Endodermal cell (in vitro differentiated cells): ENCODE results near the gene N4BP2. TPM values are rescaled to one million over a fixed set of nuclear protein-coding genes. Genes with fewer than 3 reads are reported as not detected.

Experiments
- DNase-seq: peaks from one replicate; pipeline ENCODE4 v3.0.0-alpha.2; 2017
- H3K27ac ChIP-seq: 2 replicates; pipeline ENCODE4 v1.5.1; 2013; ENCODE audit warnings: mild to moderate bottlenecking, low read depth, low read length, moderate library complexity
- H3K27me3 ChIP-seq: 2 replicates; pipeline ENCODE4 v1.6.1; 2013; ENCODE audit warnings: mild to moderate bottlenecking, low read length, moderate library complexity; ENCODE audit not compliant: insufficient read depth, control insufficient read depth, poor library complexity, severe bottlenecking
- H3K36me3 ChIP-seq: 2 replicates; pipeline ENCODE4 v1.7.0; 2013; ENCODE audit warnings: mild to moderate bottlenecking, low read length, moderate library complexity; ENCODE audit not compliant: control insufficient read depth, insufficient read depth
- H3K4me1 ChIP-seq: one replicate; pipeline ENCODE4 v1.7.0; 2013; ENCODE audit warnings: low read length; ENCODE audit not compliant: control insufficient read depth, insufficient read depth
- H3K4me3 ChIP-seq: 2 replicates; pipeline ENCODE4 v1.5.1; 2013; ENCODE audit warnings: mild to moderate bottlenecking, low read length, moderate library complexity
- H3K9ac ChIP-seq: 2 replicates; pipeline ENCODE4 v1.6.1; 2013; ENCODE audit warnings: mild to moderate bottlenecking, low read length, moderate library complexity; ENCODE audit not compliant: poor library complexity, severe bottlenecking; ENCODE audit errors: extremely low read depth
- H3K9me3 ChIP-seq: 2 replicates; pipeline ENCODE4 v1.6.1; 2013; ENCODE audit warnings: mild to moderate bottlenecking, low read length, moderate library complexity; ENCODE audit not compliant: control insufficient read depth
- H3K27ac Mint-ChIP-seq: 2 replicates; pipeline ENCODE4 v1.8.0; 2020; ENCODE audit warnings: mixed read lengths
- H3K27me3 Mint-ChIP-seq: 2 replicates; pipeline ENCODE4 v1.8.0; 2021; ENCODE audit warnings: mild to moderate bottlenecking, mixed read lengths; ENCODE audit not compliant: insufficient read depth
- H3K36me3 Mint-ChIP-seq: 2 replicates; pipeline ENCODE4 v1.8.0; 2020; ENCODE audit warnings: low read depth, mixed read lengths
- H3K4me1 Mint-ChIP-seq: 2 replicates; pipeline ENCODE4 v1.8.0; 2020; ENCODE audit warnings: mixed read lengths
- H3K4me3 Mint-ChIP-seq: 2 replicates; pipeline ENCODE4 v1.8.0; 2020; ENCODE audit warnings: mild to moderate bottlenecking, moderate library complexity, mixed read lengths
- H3K9me3 Mint-ChIP-seq: 2 replicates; pipeline ENCODE4 v1.8.0; 2020; ENCODE audit warnings: mild to moderate bottlenecking, mixed read lengths
- WGBS, 2 experiments: methylation state at CpG; one replicate each; pipeline versions ENCODE4 v1.1.5 to v1.1.7; 2013; ENCODE audit warnings: missing lambda C conversion rate in 2 of 2, mixed read lengths in 1 of 2; ENCODE audit not compliant: insufficient coverage in 1 of 2, insufficient read length in 1 of 2; 5-methylcytosine and 5-hydroxymethylcytosine counted together
- total RNA-seq, 2 donors: library from RNA; stranded (reverse); fragmentation: NEBNext Ultra II Directional in 1 of 2; extraction: Animal tissue kit (Norgen Biotek cat#: 25700) in 1 of 2; gene quantifications; 2 replicates in 1 of 2; 3 replicates in 1 of 2; pipeline ENCODE4 v1.2.1, GENCODE V29; 2021
- TF ChIP-seq, protein P1 (sequence below): fragments of 200-600 bp; sonication (generic); conservative IDR thresholded peaks from 2 replicates; pipeline ENCODE4 v1.5.0; 2021; ENCODE audit warnings: antibody characterized with exemption, mild to moderate bottlenecking

Gene N4BP2
- total RNA-seq, 2 donors from 2014 or later, result 37.1 to 44.0 TPM

DNA sequence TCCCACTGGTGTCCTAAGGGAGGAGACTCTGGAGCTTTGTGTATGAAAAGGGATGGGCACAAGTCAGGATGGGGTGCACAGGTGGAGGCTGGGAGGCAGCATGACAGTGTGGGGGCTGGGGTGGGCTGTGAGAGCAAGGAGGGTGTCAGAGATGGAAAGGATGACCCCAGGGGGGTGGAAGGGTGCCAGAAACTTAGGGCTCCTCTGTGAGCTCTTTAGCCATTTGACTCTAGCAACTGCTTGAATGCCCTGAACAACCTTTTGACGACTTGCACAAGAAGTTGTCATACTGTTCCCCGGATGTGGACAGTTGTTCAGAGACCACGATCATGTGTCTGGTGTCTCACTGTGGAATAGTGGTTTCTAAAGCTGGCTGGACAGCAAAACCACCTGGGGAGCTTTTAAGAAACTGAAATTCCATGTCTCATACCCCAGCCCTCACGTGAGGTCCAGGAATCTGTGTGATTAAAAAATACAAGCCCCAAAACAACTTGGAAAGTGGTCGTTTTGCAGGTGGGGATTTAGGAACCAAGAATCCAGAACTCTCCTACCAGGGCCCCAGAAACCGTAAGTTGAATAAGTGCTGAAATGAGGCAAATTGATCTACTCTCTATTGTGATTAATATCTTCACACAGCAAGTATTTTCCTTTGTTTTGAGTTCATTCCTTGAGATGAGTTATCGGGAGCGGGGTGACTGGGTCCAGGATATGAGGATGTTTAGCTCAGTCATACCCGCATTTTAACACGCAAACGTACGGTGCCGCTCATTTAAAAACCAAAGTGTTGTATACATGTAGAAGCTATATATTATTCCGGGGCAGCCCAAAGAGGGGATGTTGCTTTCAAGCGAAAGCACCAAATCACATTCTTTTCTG is 143.6 kb downstream of the N4BP2 start:
- Histone ChIP-seq H3K4me1 (no peaks in the 10 kb centered on the region), H3K27me3 (no peaks in the 10 kb centered on the region), H3K27ac (no peak overlapping the region), H3K36me3 (no peaks in the 10 kb centered on the region), H3K4me3 (no peak overlapping the region), H3K9me3 (no peaks in the 10 kb centered on the region), H3K9ac (no peak overlapping the region)
- no peak for DNase-seq
- WGBS, 2 experiments, result 94 to 96% methylated on average over 11 to 15 of the region's 15 CpGs
- no peaks in the 10 kb centered on the region for H3K27me3 Mint-ChIP-seq
- no peaks in the 10 kb centered on the region for H3K36me3 Mint-ChIP-seq
- H3K9me3 Mint-ChIP-seq, result no peaks in the 10 kb centered on the region
- peak overlapping the region; percentile 53 for H3K27ac Mint-ChIP-seq
- H3K4me1 Mint-ChIP-seq, result peaks cover 47% of the 10 kb centered on the region
- H3K4me3 Mint-ChIP-seq, result peak overlapping the region; percentile 50
- TF ChIP-seq, protein P1, sequence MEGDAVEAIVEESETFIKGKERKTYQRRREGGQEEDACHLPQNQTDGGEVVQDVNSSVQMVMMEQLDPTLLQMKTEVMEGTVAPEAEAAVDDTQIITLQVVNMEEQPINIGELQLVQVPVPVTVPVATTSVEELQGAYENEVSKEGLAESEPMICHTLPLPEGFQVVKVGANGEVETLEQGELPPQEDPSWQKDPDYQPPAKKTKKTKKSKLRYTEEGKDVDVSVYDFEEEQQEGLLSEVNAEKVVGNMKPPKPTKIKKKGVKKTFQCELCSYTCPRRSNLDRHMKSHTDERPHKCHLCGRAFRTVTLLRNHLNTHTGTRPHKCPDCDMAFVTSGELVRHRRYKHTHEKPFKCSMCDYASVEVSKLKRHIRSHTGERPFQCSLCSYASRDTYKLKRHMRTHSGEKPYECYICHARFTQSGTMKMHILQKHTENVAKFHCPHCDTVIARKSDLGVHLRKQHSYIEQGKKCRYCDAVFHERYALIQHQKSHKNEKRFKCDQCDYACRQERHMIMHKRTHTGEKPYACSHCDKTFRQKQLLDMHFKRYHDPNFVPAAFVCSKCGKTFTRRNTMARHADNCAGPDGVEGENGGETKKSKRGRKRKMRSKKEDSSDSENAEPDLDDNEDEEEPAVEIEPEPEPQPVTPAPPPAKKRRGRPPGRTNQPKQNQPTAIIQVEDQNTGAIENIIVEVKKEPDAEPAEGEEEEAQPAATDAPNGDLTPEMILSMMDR, result no peak

DNA sequence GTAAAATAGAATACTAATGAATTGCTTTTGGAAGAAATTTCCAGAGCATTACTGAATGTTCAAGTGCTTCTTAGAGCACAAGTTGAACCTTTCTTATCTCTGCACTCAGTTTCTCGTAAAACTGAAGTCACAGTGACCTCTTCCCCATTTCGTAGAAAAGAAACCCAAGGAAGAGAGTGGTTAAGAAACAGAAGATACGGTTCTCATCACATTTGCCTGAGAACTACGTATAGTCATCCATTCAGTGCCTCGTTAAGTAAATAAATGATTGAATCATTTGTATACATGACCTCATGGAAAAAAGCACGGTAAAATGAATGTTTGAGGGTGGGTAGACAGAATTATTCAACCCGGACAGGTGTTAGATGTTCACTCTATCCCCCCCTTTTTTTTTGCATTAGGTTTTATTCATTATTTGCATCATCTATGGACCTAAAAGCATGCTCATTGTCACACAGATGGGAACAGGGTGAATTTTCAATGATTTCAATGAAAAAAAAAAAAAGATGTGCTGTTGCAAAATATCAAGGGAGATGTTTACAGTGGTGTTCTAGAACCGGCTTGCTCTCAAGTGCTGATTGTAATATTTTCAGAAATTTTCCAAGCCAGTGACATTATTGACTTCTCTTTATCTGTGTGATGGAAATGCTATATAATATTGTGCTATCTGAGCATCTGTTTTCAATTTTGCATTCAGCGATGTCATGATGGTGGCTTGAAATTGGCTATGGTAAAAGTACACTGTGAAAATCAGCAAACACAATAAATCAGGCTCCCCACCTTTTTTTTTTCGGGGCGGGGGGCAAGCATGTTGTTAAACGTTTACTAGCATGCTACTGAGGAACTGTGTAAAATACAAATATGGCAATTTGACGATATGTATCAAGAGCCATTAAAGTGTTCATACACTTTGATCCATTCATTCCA is 144.5 kb downstream of the N4BP2 start:
- Histone ChIP-seq H3K9me3 (no peaks in the 10 kb centered on the region), H3K4me1 (no peaks in the 10 kb centered on the region), H3K4me3 (no peak overlapping the region), H3K27me3 (no peaks in the 10 kb centered on the region), H3K27ac (no peak overlapping the region), H3K9ac (no peak overlapping the region), H3K36me3 (no peaks in the 10 kb centered on the region)
- Mint-ChIP-seq H3K27ac (no peak overlapping the region), H3K36me3 (no peaks in the 10 kb centered on the region), H3K9me3 (no peaks in the 10 kb centered on the region), H3K27me3 (no peaks in the 10 kb centered on the region), H3K4me3 (no peak overlapping the region), H3K4me1 (peaks cover 44% of the 10 kb centered on the region)
- 88 to 90% methylated on average over 7 to 13 of the region's 13 CpGs for WGBS, 2 experiments
- DNase-seq, result no peak
- TF ChIP-seq, protein P1, result no peak

DNA sequence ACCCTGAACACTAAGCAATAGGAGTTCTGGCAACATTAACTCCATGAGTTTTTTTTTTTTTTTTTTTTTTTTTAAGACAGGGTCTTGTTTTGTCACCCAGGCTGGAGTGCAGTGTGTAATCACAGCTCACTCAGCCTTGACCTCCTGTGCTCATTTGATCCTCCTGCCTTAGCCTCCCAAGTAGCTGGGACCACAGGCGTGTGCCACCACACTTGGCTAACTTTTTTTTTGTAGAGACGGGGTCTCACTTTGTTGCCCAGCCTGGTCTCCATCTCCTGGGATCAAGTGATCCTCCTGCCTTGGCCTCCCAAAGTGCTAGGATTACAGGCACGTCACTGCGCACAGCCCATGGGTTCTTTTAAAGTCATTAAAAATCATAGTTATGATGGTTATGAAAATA is 145.2 kb downstream of the N4BP2 start:
- no peaks in the 10 kb centered on the region for H3K9me3 Mint-ChIP-seq
- TF ChIP-seq, protein P1, result no peak
- H3K4me3 ChIP-seq, result no peak overlapping the region
- no peak overlapping the region for H3K4me3 Mint-ChIP-seq
- H3K9ac ChIP-seq, result no peak overlapping the region
- peaks cover 36% of the 10 kb centered on the region for H3K4me1 Mint-ChIP-seq
- H3K36me3 Mint-ChIP-seq, result no peaks in the 10 kb centered on the region
- H3K27ac ChIP-seq, result no peak overlapping the region
- H3K27ac Mint-ChIP-seq, result no peak overlapping the region
- no peaks in the 10 kb centered on the region for H3K9me3 ChIP-seq
- WGBS, 2 experiments, result 85 to 92% methylated on average over 4 of the region's 4 CpGs
- H3K4me1 ChIP-seq, result no peaks in the 10 kb centered on the region
- H3K27me3 Mint-ChIP-seq, result no peaks in the 10 kb centered on the region
- DNase-seq, result no peak
- no peaks in the 10 kb centered on the region for H3K36me3 ChIP-seq
- H3K27me3 ChIP-seq, result no peaks in the 10 kb centered on the region
